Neural cell (in vitro differentiated cells): Measurements from ENCODE around the gene TMEM9. TPM values are rescaled to one million over a fixed set of nuclear protein-coding genes. Genes with fewer than 3 reads are reported as not detected.

Experiments
- H2AFZ ChIP-seq: fragments of 200-600, 300-800 bp; sonication (generic), shearing (Covaris generic); 2 replicates; pipeline ENCODE4 v1.6.0; 2014; ENCODE audit warnings: low read depth, mild to moderate bottlenecking, antibody characterized with exemption, low read length, moderate library complexity
- H3F3A ChIP-seq: fragments of 200-600 bp; shearing (Covaris generic); 2 replicates; pipeline ENCODE4 v1.6.1; 2016; ENCODE audit warnings: mild to moderate bottlenecking, moderate library complexity, mixed read lengths, antibody characterized with exemption, low read length; ENCODE audit not compliant: insufficient read depth, poor library complexity, severe bottlenecking
- H3K27ac ChIP-seq: fragments of 200-600, 300-800 bp; sonication (generic), shearing (Covaris generic); 2 replicates; pipeline ENCODE4 v1.5.1; 2014; ENCODE audit warnings: mild to moderate bottlenecking, low read length, moderate library complexity
- H3K27me3 ChIP-seq: fragments of 300-800, 200-600 bp; sonication (generic), shearing (Covaris generic); 2 replicates; pipeline ENCODE4 v1.6.0; 2014; ENCODE audit warnings: mild to moderate bottlenecking, low read depth, low read length, moderate library complexity; ENCODE audit not compliant: insufficient read depth
- H3K36me3 ChIP-seq: fragments of 300-800, 200-600 bp; sonication (generic), shearing (Covaris generic); 2 replicates; pipeline ENCODE4 v1.5.1; 2014; ENCODE audit warnings: mild to moderate bottlenecking, antibody characterized with exemption, low read length, moderate library complexity; ENCODE audit not compliant: insufficient read depth
- H3K4me2 ChIP-seq: fragments of 300-800, 200-600 bp; sonication (generic), shearing (Covaris generic); 2 replicates; pipeline ENCODE4 v1.6.0; 2014; ENCODE audit warnings: mild to moderate bottlenecking, low read length
- H3K4me3 ChIP-seq: fragments of 300-800, 200-600 bp; sonication (generic), shearing (Covaris generic); 2 replicates; pipeline ENCODE4 v1.5.1; 2014; ENCODE audit warnings: mild to moderate bottlenecking, low read length, moderate library complexity
- H3K79me2 ChIP-seq: fragments of 200-600 bp; shearing (Covaris generic); replicated peaks from 2 replicates; pipeline ENCODE4 v1.6.0; 2014; ENCODE audit warnings: mild to moderate bottlenecking, low read length, moderate library complexity; ENCODE audit not compliant: insufficient read depth
- H3K9ac ChIP-seq: fragments of 300-800, 200-600 bp; sonication (generic), shearing (Covaris generic); 2 replicates; pipeline ENCODE4 v1.6.1; 2016; ENCODE audit warnings: mild to moderate bottlenecking, low read length, mixed read lengths
- H3K9me2 ChIP-seq: fragments of 200-600 bp; shearing (Covaris generic); 2 replicates; pipeline ENCODE4 v1.6.1; 2016; ENCODE audit warnings: mild to moderate bottlenecking, low read length, mixed read lengths; ENCODE audit not compliant: insufficient read depth
- H3K9me3 ChIP-seq: fragments of 200-600, 300-800 bp; sonication (generic), shearing (Covaris generic); 2 replicates; pipeline ENCODE4 v1.6.1; 2016; ENCODE audit warnings: mild to moderate bottlenecking, mixed run types, low read length, moderate library complexity, mixed read lengths
- H4K20me1 ChIP-seq: fragments of 200-600 bp; shearing (Covaris generic); 2 replicates; pipeline ENCODE4 v1.6.1; 2016; ENCODE audit warnings: mild to moderate bottlenecking, mixed run types; ENCODE audit not compliant: insufficient read depth
- CTCF ChIP-seq: fragments of 450-650 bp; IDR thresholded peaks from 2 replicates; pipeline ENCODE4 v1.5.1; 2014; ENCODE audit warnings: antibody characterized with exemption, mild to moderate bottlenecking, moderate library complexity; ENCODE audit not compliant: poor library complexity, severe bottlenecking
- EP300 ChIP-seq: fragments of 450-650 bp; conservative IDR thresholded peaks from 2 replicates; pipeline ENCODE4 v1.6.1; 2014; ENCODE audit warnings: antibody characterized with exemption, mild to moderate bottlenecking, moderate library complexity; ENCODE audit not compliant: poor library complexity, severe bottlenecking
- EZH2 ChIP-seq: fragments of 200-600, 300-800 bp; shearing (Covaris generic), sonication (generic); IDR thresholded peaks from 2 replicates; pipeline ENCODE4 v1.6.1; 2014; ENCODE audit warnings: antibody characterized with exemption, low read length, borderline replicate concordance, mild to moderate bottlenecking; ENCODE audit not compliant: insufficient read depth, poor library complexity, severe bottlenecking
- MXI1 ChIP-seq: fragments of 450-650 bp; conservative IDR thresholded peaks from 2 replicates; pipeline ENCODE4 v1.6.1; 2014; ENCODE audit warnings: antibody characterized with exemption, mild to moderate bottlenecking; ENCODE audit not compliant: poor library complexity, severe bottlenecking
- POLR2AphosphoS5 ChIP-seq: IDR thresholded peaks from 2 replicates; pipeline ENCODE4 v1.6.1; 2012
- RAD21 ChIP-seq: fragments of 450-650 bp; conservative IDR thresholded peaks from 2 replicates; pipeline ENCODE4 v1.6.1; 2014; ENCODE audit warnings: antibody characterized with exemption, mild to moderate bottlenecking, moderate library complexity
- REST ChIP-seq: IDR thresholded peaks from 2 replicates; pipeline ENCODE4 v1.6.1; 2012; ENCODE audit warnings: borderline replicate concordance
- SMC3 ChIP-seq: fragments of 450-650 bp; conservative IDR thresholded peaks from 2 replicates; pipeline ENCODE4 v1.6.1; 2014; ENCODE audit warnings: antibody characterized with exemption, mild to moderate bottlenecking, moderate library complexity; ENCODE audit not compliant: poor library complexity
- TAF1 ChIP-seq: IDR thresholded peaks from 2 replicates; pipeline ENCODE4 v1.6.1; 2012; ENCODE audit warnings: low read depth
- polyA plus RNA-seq: library from polyadenylated mRNA; depleted of rRNA; stranded (reverse); fragments of >200 nt; gene quantifications from 2 replicates; pipeline ENCODE4 v1.2.3, GENCODE V29; 2014

TMEM9 gene
- polyA plus RNA-seq, 1 donor from 2014 or later = 182 TPM

GRCh38 chr1:201111156-201111555 lies 43.1 kb downstream of the TMEM9 start:
- Histone ChIP-seq H3K9ac (no peak overlapping the region), H3K36me3 (no peaks in the 10 kb centered on the region), H3K79me2 (no peaks in the 10 kb centered on the region), H3K9me3 (no peaks in the 10 kb centered on the region), H3F3A (peaks cover 3% of the 10 kb centered on the region), H3K4me3 (no peak overlapping the region), H4K20me1 (no peaks in the 10 kb centered on the region), H3K27me3 (no peaks in the 10 kb centered on the region), H3K9me2 (no peaks in the 10 kb centered on the region), H2AFZ (no peak overlapping the region), H3K4me2 (no peak overlapping the region), H3K27ac (no peak overlapping the region)
- TF ChIP-seq CTCF = no peak
- TF ChIP-seq POLR2AphosphoS5 = no peak
- TF ChIP-seq EP300 = no peak
- TF ChIP-seq MXI1 = no peak
- no peak for TF ChIP-seq REST
- no peak for TF ChIP-seq SMC3
- TF ChIP-seq RAD21 = no peak
- no peak for TF ChIP-seq EZH2
- TF ChIP-seq TAF1 = no peak

- H3K4me3 ChIP-seq = no peak overlapping the region
- no peaks in the 10 kb centered on the region for H3K79me2 ChIP-seq
- TF ChIP-seq EP300 = no peak
- TF ChIP-seq REST = no peak
- TF ChIP-seq CTCF = no peak
- no peak for TF ChIP-seq TAF1
- H3F3A ChIP-seq = peaks cover 3% of the 10 kb centered on the region
- no peaks in the 10 kb centered on the region for H3K36me3 ChIP-seq
- H3K9me3 ChIP-seq = no peaks in the 10 kb centered on the region
- no peak overlapping the region for H3K9ac ChIP-seq
- no peak overlapping the region for H3K27ac ChIP-seq
- no peaks in the 10 kb centered on the region for H3K27me3 ChIP-seq
- no peak overlapping the region for H2AFZ ChIP-seq
- H3K4me2 ChIP-seq = no peak overlapping the region
- H3K9me2 ChIP-seq = no peaks in the 10 kb centered on the region
- no peaks in the 10 kb centered on the region for H4K20me1 ChIP-seq
Measured at GRCh38 chr1:201110616-201111015, 43.7 kb downstream of the TMEM9 start.
